GM23338 (cell line): Measurements from ENCODE around the gene TAC3. TPM values are rescaled to one million over a fixed set of nuclear protein-coding genes. Genes with fewer than 3 reads are reported as not detected.

Experiments used
- ATAC-seq: fragments of 200-7000 bp; cut with Tn5 transposase; 3 replicates; pipeline ENCODE4 v1.9.1; 2020
- DNase-seq: peaks from one replicate; pipeline ENCODE4 v3.0.0-alpha.2; 2015; ENCODE audit warnings: low spot score
- H2AFZ ChIP-seq: fragments of 200-600 bp; sonication (generic); 2 replicates; pipeline ENCODE4 v1.8.0; 2016; ENCODE audit warnings: antibody characterized with exemption, mild to moderate bottlenecking, moderate library complexity
- H3F3A ChIP-seq: fragments of 200-600 bp; sonication (generic); replicated peaks from 2 replicates; pipeline ENCODE4 v1.8.0; 2017; ENCODE audit warnings: antibody characterized with exemption, mixed run types, low read depth
- H3K27ac ChIP-seq: fragments of 200-600 bp; sonication (generic); 2 replicates; pipeline ENCODE4 v1.6.1; 2016; ENCODE audit warnings: low read depth
- H3K27me3 ChIP-seq: fragments of 200-600 bp; sonication (generic); 2 replicates; pipeline ENCODE4 v1.8.0; 2016; ENCODE audit warnings: mild to moderate bottlenecking, mixed run types, moderate library complexity; ENCODE audit not compliant: insufficient read depth
- H3K36me3 ChIP-seq: fragments of 200-600 bp; sonication (generic); 2 replicates; pipeline ENCODE4 v1.8.0; 2016; ENCODE audit warnings: mild to moderate bottlenecking; ENCODE audit not compliant: insufficient read depth
- H3K4me1 ChIP-seq: fragments of 200-600 bp; sonication (generic); 2 replicates; pipeline ENCODE4 v1.8.0; 2016; ENCODE audit warnings: mild to moderate bottlenecking, moderate library complexity; ENCODE audit not compliant: insufficient read depth
- H3K4me2 ChIP-seq: fragments of 200-600 bp; sonication (generic); 2 replicates; pipeline ENCODE4 v1.7.1; 2017; ENCODE audit warnings: mixed run types
- H3K4me3 ChIP-seq: fragments of 200-600 bp; sonication (generic); 2 replicates; pipeline ENCODE4 v1.6.1; 2016; ENCODE audit warnings: mixed run types
- H3K79me2 ChIP-seq: fragments of 200-600 bp; sonication (generic); replicated peaks from 2 replicates; pipeline ENCODE4 v1.8.0; 2017; ENCODE audit warnings: mild to moderate bottlenecking; ENCODE audit not compliant: insufficient read depth
- H3K9me2 ChIP-seq: fragments of 200-600 bp; sonication (generic); 2 replicates; pipeline ENCODE4 v1.8.0; 2017; ENCODE audit not compliant: insufficient read depth
- H4K20me1 ChIP-seq: fragments of 200-600 bp; sonication (generic); replicated peaks from 2 replicates; pipeline ENCODE4 v1.8.0; 2017; ENCODE audit warnings: mild to moderate bottlenecking; ENCODE audit not compliant: insufficient read depth
- H3K27ac Mint-ChIP-seq: 2 replicates; pipeline ENCODE4 v1.8.0; 2020; ENCODE audit warnings: inconsistent platforms, mild to moderate bottlenecking, moderate library complexity, mixed read lengths
- H3K27me3 Mint-ChIP-seq: 3 replicates; pipeline ENCODE4 v1.8.0; 2022; ENCODE audit warnings: low read depth, mild to moderate bottlenecking, moderate library complexity, mixed read lengths, inconsistent platforms; ENCODE audit not compliant: insufficient read depth, poor library complexity
- H3K36me3 Mint-ChIP-seq: 3 replicates; pipeline ENCODE4 v1.8.0; 2021; ENCODE audit warnings: low read depth, mild to moderate bottlenecking, inconsistent platforms, moderate library complexity, mixed read lengths
- H3K4me1 Mint-ChIP-seq: 3 replicates; pipeline ENCODE4 v1.8.0; 2020; ENCODE audit warnings: mild to moderate bottlenecking, inconsistent platforms, mixed read lengths
- H3K4me3 Mint-ChIP-seq: 3 replicates; pipeline ENCODE4 v1.8.0; 2021; ENCODE audit warnings: moderate library complexity, mild to moderate bottlenecking, inconsistent platforms, mixed read lengths
- H3K9me3 Mint-ChIP-seq: 3 replicates; pipeline ENCODE4 v1.8.0; 2020; ENCODE audit warnings: moderate library complexity, mild to moderate bottlenecking, inconsistent platforms, mixed read lengths
- CREB1 ChIP-seq: fragments of 250-450 bp; sonication (Bioruptor Pico); IDR thresholded peaks from 2 replicates; pipeline ENCODE4 v1.5.0; 2020; ENCODE audit warnings: low read depth, mild to moderate bottlenecking, moderate library complexity
- JUNB ChIP-seq: IDR thresholded peaks from one replicate; pipeline ENCODE4 v1.6.1; 2016; ENCODE audit warnings: antibody characterized with exemption; ENCODE audit not compliant: unreplicated experiment
- NANOG ChIP-seq: IDR thresholded peaks from 2 replicates; pipeline ENCODE4 v1.6.1; 2016; ENCODE audit warnings: antibody characterized with exemption, borderline replicate concordance
- ZNF114 ChIP-seq: fragments of 250-450 bp; sonication (Bioruptor Pico); IDR thresholded peaks from 2 replicates; pipeline ENCODE4 v1.5.0; 2020; ENCODE audit warnings: mild to moderate bottlenecking, moderate library complexity
- ZNF331 ChIP-seq: fragments of 250-450 bp; sonication (Bioruptor Pico); IDR thresholded peaks from 2 replicates; pipeline ENCODE4 v1.5.0; 2020; ENCODE audit warnings: low read depth, mild to moderate bottlenecking, moderate library complexity
- polyA plus RNA-seq: library from polyadenylated mRNA; unstranded; fragments of >200 nt; fragmentation: Nextera tagmentation; extraction: Ambion mirVana; gene quantifications from 2 replicates; pipeline ENCODE4 v1.2.1, GENCODE V29; 2016
- total RNA-seq: library from RNA; depleted of rRNA; stranded (reverse); fragments of >200 nt; shearing (Covaris generic); gene quantifications from 2 replicates; pipeline ENCODE4 v1.2.3, GENCODE V29; 2014
- TF ChIP-seq, protein P1 (sequence below), 2 experiments: fragments of 200-600 bp in 1 of 2; sonication (generic) in 1 of 2; conservative IDR thresholded peaks; 2 replicates each; pipeline versions ENCODE4 v1.5.1 to v1.6.1; 2016 to 2017; ENCODE audit warnings: antibody characterized with exemption in 2 of 2, low read depth in 2 of 2, mild to moderate bottlenecking in 2 of 2, moderate library complexity in 1 of 2
- TF ChIP-seq, protein P2 (sequence below): fragments of 250-450 bp; sonication (Bioruptor Pico); IDR thresholded peaks from 2 replicates; pipeline ENCODE4 v1.5.0; 2020; ENCODE audit warnings: mild to moderate bottlenecking, moderate library complexity

Gene TAC3
- total and polyA plus RNA-seq, 2 experiments from 2014 or later, result 11.9 to 35.1 TPM

DNA sequence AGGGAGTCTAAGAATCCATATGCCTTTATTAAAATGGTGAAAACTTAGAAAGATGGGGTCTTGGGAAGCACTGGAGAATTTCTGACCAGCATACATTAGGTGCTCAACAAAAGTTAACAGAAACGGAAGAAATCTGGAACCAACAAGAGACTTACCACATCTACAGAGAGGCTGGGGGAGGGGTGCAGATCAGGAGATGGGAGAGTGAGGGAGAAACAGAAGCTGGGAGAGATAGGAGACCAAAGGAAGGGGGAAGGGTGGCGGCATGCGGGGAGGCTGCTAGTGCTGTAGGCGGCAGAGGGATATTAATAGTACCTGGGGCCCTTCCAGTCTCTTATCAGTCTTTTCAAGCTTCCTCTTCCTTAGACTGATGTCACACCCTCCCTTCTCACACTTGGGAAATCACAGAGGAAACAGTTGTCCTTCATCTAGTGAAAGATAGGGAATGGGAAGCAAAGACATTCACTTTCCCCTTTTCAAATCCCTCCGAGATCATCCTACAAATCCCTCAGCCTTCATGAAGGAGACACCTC is 28.1 kb downstream of the TAC3 start (continued):
- TF ChIP-seq ZNF331 (CRISPR knock-in tag) (no peak), NANOG (no peak)

DNA sequence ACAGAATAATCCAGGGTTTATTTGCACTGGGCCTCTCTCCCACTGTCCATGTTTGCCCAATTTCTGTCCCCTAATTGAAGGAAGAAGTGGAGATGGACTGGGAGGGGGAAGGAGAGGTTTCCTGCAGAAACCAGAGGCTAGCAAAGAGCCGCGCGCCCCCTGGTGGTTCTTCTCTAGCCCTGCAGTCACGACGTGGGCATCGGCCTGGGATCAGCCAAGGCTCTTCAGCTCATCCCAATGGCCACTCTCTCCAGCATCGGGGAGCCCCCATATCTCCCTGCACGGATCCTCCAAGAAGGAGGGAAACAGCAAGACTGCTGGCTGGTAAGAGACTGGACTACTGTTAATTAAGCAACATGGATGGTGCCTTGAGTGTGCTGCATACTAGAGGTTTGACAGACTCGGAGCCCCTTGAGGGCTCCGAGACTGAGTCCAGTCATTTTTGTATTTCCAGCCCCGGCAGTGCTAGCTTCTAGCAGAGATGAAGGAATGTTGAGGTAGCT is 28.7 kb downstream of the TAC3 start:
- peaks cover 10% of the 10 kb centered on the region for H3K27me3 Mint-ChIP-seq

More for the DNA sequence above, 28.7 kb downstream of the TAC3 start:
- no peak overlapping the region for H3K27ac Mint-ChIP-seq
- no peaks in the 10 kb centered on the region for H3F3A ChIP-seq
- H3K4me3 ChIP-seq, result no peak overlapping the region
- H4K20me1 ChIP-seq, result no peaks in the 10 kb centered on the region
- H3K9me3 Mint-ChIP-seq, result no peaks in the 10 kb centered on the region
- TF ChIP-seq JUNB, result no peak
- TF ChIP-seq, protein P1, sequence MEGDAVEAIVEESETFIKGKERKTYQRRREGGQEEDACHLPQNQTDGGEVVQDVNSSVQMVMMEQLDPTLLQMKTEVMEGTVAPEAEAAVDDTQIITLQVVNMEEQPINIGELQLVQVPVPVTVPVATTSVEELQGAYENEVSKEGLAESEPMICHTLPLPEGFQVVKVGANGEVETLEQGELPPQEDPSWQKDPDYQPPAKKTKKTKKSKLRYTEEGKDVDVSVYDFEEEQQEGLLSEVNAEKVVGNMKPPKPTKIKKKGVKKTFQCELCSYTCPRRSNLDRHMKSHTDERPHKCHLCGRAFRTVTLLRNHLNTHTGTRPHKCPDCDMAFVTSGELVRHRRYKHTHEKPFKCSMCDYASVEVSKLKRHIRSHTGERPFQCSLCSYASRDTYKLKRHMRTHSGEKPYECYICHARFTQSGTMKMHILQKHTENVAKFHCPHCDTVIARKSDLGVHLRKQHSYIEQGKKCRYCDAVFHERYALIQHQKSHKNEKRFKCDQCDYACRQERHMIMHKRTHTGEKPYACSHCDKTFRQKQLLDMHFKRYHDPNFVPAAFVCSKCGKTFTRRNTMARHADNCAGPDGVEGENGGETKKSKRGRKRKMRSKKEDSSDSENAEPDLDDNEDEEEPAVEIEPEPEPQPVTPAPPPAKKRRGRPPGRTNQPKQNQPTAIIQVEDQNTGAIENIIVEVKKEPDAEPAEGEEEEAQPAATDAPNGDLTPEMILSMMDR (conservative IDR thresholded peaks at IDR 0.05; ENCODE audit: low read depth in 2 of 2), result peak; percentile 91 to 95
- TF ChIP-seq ZNF114 (CRISPR knock-in tag), result 0 out of 2 replicates have a peak, but pooled peaks have one; percentile 56
- TF ChIP-seq, protein P2, sequence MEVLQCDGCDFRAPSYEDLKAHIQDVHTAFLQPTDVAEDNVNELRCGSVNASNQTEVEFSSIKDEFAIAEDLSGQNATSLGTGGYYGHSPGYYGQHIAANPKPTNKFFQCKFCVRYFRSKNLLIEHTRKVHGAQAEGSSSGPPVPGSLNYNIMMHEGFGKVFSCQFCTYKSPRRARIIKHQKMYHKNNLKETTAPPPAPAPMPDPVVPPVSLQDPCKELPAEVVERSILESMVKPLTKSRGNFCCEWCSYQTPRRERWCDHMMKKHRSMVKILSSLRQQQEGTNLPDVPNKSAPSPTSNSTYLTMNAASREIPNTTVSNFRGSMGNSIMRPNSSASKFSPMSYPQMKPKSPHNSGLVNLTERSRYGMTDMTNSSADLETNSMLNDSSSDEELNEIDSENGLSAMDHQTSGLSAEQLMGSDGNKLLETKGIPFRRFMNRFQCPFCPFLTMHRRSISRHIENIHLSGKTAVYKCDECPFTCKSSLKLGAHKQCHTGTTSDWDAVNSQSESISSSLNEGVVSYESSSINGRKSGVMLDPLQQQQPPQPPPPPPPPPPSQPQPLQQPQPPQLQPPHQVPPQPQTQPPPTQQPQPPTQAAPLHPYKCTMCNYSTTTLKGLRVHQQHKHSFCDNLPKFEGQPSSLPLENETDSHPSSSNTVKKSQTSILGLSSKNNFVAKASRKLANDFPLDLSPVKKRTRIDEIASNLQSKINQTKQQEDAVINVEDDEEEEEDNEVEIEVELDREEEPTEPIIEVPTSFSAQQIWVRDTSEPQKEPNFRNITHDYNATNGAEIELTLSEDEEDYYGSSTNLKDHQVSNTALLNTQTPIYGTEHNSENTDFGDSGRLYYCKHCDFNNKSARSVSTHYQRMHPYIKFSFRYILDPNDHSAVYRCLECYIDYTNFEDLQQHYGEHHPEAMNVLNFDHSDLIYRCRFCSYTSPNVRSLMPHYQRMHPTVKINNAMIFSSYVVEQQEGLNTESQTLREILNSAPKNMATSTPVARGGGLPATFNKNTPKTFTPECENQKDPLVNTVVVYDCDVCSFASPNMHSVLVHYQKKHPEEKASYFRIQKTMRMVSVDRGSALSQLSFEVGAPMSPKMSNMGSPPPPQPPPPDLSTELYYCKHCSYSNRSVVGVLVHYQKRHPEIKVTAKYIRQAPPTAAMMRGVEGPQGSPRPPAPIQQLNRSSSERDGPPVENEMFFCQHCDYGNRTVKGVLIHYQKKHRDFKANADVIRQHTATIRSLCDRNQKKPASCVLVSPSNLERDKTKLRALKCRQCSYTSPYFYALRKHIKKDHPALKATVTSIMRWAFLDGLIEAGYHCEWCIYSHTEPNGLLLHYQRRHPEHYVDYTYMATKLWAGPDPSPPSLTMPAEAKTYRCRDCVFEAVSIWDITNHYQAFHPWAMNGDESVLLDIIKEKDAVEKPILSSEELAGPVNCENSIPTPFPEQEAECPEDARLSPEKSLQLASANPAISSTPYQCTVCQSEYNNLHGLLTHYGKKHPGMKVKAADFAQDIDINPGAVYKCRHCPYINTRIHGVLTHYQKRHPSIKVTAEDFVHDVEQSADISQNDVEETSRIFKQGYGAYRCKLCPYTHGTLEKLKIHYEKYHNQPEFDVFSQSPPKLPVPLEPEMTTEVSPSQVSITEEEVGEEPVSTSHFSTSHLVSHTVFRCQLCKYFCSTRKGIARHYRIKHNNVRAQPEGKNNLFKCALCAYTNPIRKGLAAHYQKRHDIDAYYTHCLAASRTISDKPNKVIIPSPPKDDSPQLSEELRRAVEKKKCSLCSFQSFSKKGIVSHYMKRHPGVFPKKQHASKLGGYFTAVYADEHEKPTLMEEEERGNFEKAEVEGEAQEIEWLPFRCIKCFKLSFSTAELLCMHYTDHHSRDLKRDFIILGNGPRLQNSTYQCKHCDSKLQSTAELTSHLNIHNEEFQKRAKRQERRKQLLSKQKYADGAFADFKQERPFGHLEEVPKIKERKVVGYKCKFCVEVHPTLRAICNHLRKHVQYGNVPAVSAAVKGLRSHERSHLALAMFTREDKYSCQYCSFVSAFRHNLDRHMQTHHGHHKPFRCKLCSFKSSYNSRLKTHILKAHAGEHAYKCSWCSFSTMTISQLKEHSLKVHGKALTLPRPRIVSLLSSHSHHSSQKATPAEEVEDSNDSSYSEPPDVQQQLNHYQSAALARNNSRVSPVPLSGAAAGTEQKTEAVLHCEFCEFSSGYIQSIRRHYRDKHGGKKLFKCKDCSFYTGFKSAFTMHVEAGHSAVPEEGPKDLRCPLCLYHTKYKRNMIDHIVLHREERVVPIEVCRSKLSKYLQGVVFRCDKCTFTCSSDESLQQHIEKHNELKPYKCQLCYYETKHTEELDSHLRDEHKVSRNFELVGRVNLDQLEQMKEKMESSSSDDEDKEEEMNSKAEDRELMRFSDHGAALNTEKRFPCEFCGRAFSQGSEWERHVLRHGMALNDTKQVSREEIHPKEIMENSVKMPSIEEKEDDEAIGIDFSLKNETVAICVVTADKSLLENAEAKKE (CRISPR knock-in tag), result peak; percentile 56; the same call in 1 of the 2 replicates
- 0 out of 2 replicates have a peak, but pooled peaks have one; percentile 34 for TF ChIP-seq CREB1
- H3K4me1 Mint-ChIP-seq, result peaks cover 16% of the 10 kb centered on the region
- peaks cover 6% of the 10 kb centered on the region; the same call in 1 of the 2 replicates for H3K9me2 ChIP-seq
- DNase-seq (peak; percentile 94), ATAC-seq (peak; percentile 96)
- peak overlapping the region; percentile 4; the same call in 1 of the 2 replicates for H2AFZ ChIP-seq
- H3K27ac ChIP-seq, result no peak overlapping the region
- H3K4me2 ChIP-seq, result peak overlapping the region; percentile 51; the same call in 1 of the 2 replicates
- H3K36me3 Mint-ChIP-seq, result no peaks in the 10 kb centered on the region
- no peaks in the 10 kb centered on the region for H3K36me3 ChIP-seq
- no peaks in the 10 kb centered on the region for H3K79me2 ChIP-seq
- peaks cover 10% of the 10 kb centered on the region for H3K4me1 ChIP-seq
- H3K27me3 ChIP-seq, result no peaks in the 10 kb centered on the region
- no peak overlapping the region for H3K4me3 Mint-ChIP-seq
